ENCODE data around the gene JPH3.

GRCh38 chr16:87597324-87597830, 4.9 kb upstream of the JPH3 start:
- TF ChIP-seq POLR2AphosphoS5 (IDR thresholded peaks at IDR 0.05; ENCODE audit: low read length) (no peak), ZBTB40 (IDR thresholded peaks at IDR 0.05; ENCODE audit: borderline replicate concordance) (no peak), TCF7 (IDR thresholded peaks at IDR 0.05; ENCODE audit: borderline replicate concordance) (no peak), NR2F1 (conservative IDR thresholded peaks at IDR 0.05) (no peak), TAF1 (IDR thresholded peaks at IDR 0.05; ENCODE audit: borderline replicate concordance, low read depth, low read length) (no peak)

Measured in GM12878 (cell line).